Measurements from ENCODE around the gene TMPRSS5.

Gene TMPRSS5

GRCh38 chr11:113705871-113706655 is at the start of gene TMPRSS5:
Gene TMPRSS5, minus strand, starts transcription at chr11:113706308. Its CDS starts 84 bp downstream, at chr11:113706224.
- no peak within 1 kb of the TSS for H3K27ac ChIP-seq (ENCODE audit: low read length)
- H3K4me1 ChIP-seq (ENCODE audit: control insufficient read depth, low read depth, low read length) = peaks cover 10% of the 10 kb centered on the region
- H3K4me3 ChIP-seq (ENCODE audit: low read length) = no peak within 1 kb of the TSS
- H3K9ac ChIP-seq (ENCODE audit: low read length) = no peak within 1 kb of the TSS
- no peaks in the 10 kb centered on the region for H3K9me3 ChIP-seq (ENCODE audit: control insufficient read depth, low read depth, low read length)
- H3K27me3 ChIP-seq (ENCODE audit: control insufficient read depth, insufficient read depth, low read length) = no peaks in the 10 kb centered on the region
- no peaks in the 10 kb centered on the region for H3K36me3 ChIP-seq (ENCODE audit: control insufficient read depth, low read depth, low read length)

GRCh38 chr11:113752932-113753331 is 46.8 kb upstream of the TMPRSS5 start:
- Histone ChIP-seq H3K27me3 (ENCODE audit: control insufficient read depth, insufficient read depth, low read length) (no peaks in the 10 kb centered on the region), H3K27ac (ENCODE audit: low read length) (no peak overlapping the region), H3K9me3 (ENCODE audit: control insufficient read depth, low read depth, low read length) (no peaks in the 10 kb centered on the region), H3K9ac (ENCODE audit: low read length) (no peak overlapping the region), H3K4me3 (ENCODE audit: low read length) (no peak overlapping the region), H3K4me1 (ENCODE audit: control insufficient read depth, low read depth, low read length) (no peaks in the 10 kb centered on the region), H3K36me3 (ENCODE audit: control insufficient read depth, low read depth, low read length) (peaks cover 34% of the 10 kb centered on the region)

GRCh38 chr11:113736323-113736722 is 30.2 kb upstream of the TMPRSS5 start:
- Histone ChIP-seq H3K9me3 (ENCODE audit: control insufficient read depth, low read depth, low read length) (no peaks in the 10 kb centered on the region), H3K36me3 (ENCODE audit: control insufficient read depth, low read depth, low read length) (peaks cover 62% of the 10 kb centered on the region), H3K9ac (ENCODE audit: low read length) (no peak overlapping the region), H3K4me3 (ENCODE audit: low read length) (no peak overlapping the region), H3K27me3 (ENCODE audit: control insufficient read depth, insufficient read depth, low read length) (no peaks in the 10 kb centered on the region), H3K27ac (ENCODE audit: low read length) (no peak overlapping the region), H3K4me1 (ENCODE audit: control insufficient read depth, low read depth, low read length) (no peaks in the 10 kb centered on the region)

- Histone ChIP-seq H3K4me3 (ENCODE audit: low read length) (no peak overlapping the region), H3K27me3 (ENCODE audit: control insufficient read depth, insufficient read depth, low read length) (no peaks in the 10 kb centered on the region)
These were observed 26.0 kb upstream of the TMPRSS5 start for GRCh38 chr11:113732092-113732491.

GRCh38 chr11:113730887-113731726 is 25.0 kb upstream of the TMPRSS5 start:
- H3K4me3 ChIP-seq (ENCODE audit: low read length) = no peak overlapping the region
- H3K36me3 ChIP-seq (ENCODE audit: control insufficient read depth, low read depth, low read length) = peaks cover 21% of the 10 kb centered on the region
- H3K9me3 ChIP-seq (ENCODE audit: control insufficient read depth, low read depth, low read length) = no peaks in the 10 kb centered on the region
- no peak overlapping the region for H3K27ac ChIP-seq (ENCODE audit: low read length)
- no peaks in the 10 kb centered on the region for H3K4me1 ChIP-seq (ENCODE audit: control insufficient read depth, low read depth, low read length)
- no peak overlapping the region for H3K9ac ChIP-seq (ENCODE audit: low read length)
- H3K27me3 ChIP-seq (ENCODE audit: control insufficient read depth, insufficient read depth, low read length) = no peaks in the 10 kb centered on the region

More at GRCh38 chr11:113732092-113732491, 26.0 kb upstream of the TMPRSS5 start:
- Histone ChIP-seq H3K27ac (ENCODE audit: low read length) (no peak overlapping the region), H3K9ac (ENCODE audit: low read length) (no peak overlapping the region), H3K36me3 (ENCODE audit: control insufficient read depth, low read depth, low read length) (peaks cover 31% of the 10 kb centered on the region), H3K9me3 (ENCODE audit: control insufficient read depth, low read depth, low read length) (no peaks in the 10 kb centered on the region), H3K4me1 (ENCODE audit: control insufficient read depth, low read depth, low read length) (no peaks in the 10 kb centered on the region)

- Histone ChIP-seq H3K27me3 (ENCODE audit: control insufficient read depth, insufficient read depth, low read length) (no peaks in the 10 kb centered on the region), H3K4me1 (ENCODE audit: control insufficient read depth, low read depth, low read length) (no peaks in the 10 kb centered on the region), H3K9ac (ENCODE audit: low read length) (no peak overlapping the region), H3K27ac (ENCODE audit: low read length) (no peak overlapping the region), H3K36me3 (ENCODE audit: control insufficient read depth, low read depth, low read length) (peaks cover 13% of the 10 kb centered on the region), H3K9me3 (ENCODE audit: control insufficient read depth, low read depth, low read length) (no peaks in the 10 kb centered on the region), H3K4me3 (ENCODE audit: low read length) (no peak overlapping the region)
These were observed 23.3 kb upstream of the TMPRSS5 start for GRCh38 chr11:113729456-113729855.

- Histone ChIP-seq H3K9me3 (ENCODE audit: control insufficient read depth, low read depth, low read length) (no peaks in the 10 kb centered on the region), H3K4me3 (ENCODE audit: low read length) (no peak overlapping the region), H3K9ac (ENCODE audit: low read length) (no peak overlapping the region), H3K36me3 (ENCODE audit: control insufficient read depth, low read depth, low read length) (peaks cover 7% of the 10 kb centered on the region), H3K27me3 (ENCODE audit: control insufficient read depth, insufficient read depth, low read length) (no peaks in the 10 kb centered on the region), H3K4me1 (ENCODE audit: control insufficient read depth, low read depth, low read length) (no peaks in the 10 kb centered on the region), H3K27ac (ENCODE audit: low read length) (no peak overlapping the region)
These were observed 22.7 kb upstream of the TMPRSS5 start for GRCh38 chr11:113728814-113729213.

GRCh38 chr11:113725913-113726312 is 19.8 kb upstream of the TMPRSS5 start:
- H3K27ac ChIP-seq (ENCODE audit: low read length) = no peak overlapping the region
- no peaks in the 10 kb centered on the region for H3K36me3 ChIP-seq (ENCODE audit: control insufficient read depth, low read depth, low read length)
- no peaks in the 10 kb centered on the region for H3K27me3 ChIP-seq (ENCODE audit: control insufficient read depth, insufficient read depth, low read length)
- H3K9me3 ChIP-seq (ENCODE audit: control insufficient read depth, low read depth, low read length) = no peaks in the 10 kb centered on the region
- no peak overlapping the region for H3K4me3 ChIP-seq (ENCODE audit: low read length)
- no peaks in the 10 kb centered on the region for H3K4me1 ChIP-seq (ENCODE audit: control insufficient read depth, low read depth, low read length)
- H3K9ac ChIP-seq (ENCODE audit: low read length) = no peak overlapping the region

GRCh38 chr11:113725407-113725806 is 19.3 kb upstream of the TMPRSS5 start:
- Histone ChIP-seq H3K4me1 (ENCODE audit: control insufficient read depth, low read depth, low read length) (no peaks in the 10 kb centered on the region), H3K4me3 (ENCODE audit: low read length) (no peak overlapping the region), H3K27me3 (ENCODE audit: control insufficient read depth, insufficient read depth, low read length) (no peaks in the 10 kb centered on the region), H3K27ac (ENCODE audit: low read length) (no peak overlapping the region), H3K9ac (ENCODE audit: low read length) (no peak overlapping the region), H3K9me3 (ENCODE audit: control insufficient read depth, low read depth, low read length) (no peaks in the 10 kb centered on the region), H3K36me3 (ENCODE audit: control insufficient read depth, low read depth, low read length) (no peaks in the 10 kb centered on the region)

GRCh38 chr11:113724778-113725177 is 18.7 kb upstream of the TMPRSS5 start:
- Histone ChIP-seq H3K4me3 (ENCODE audit: low read length) (no peak overlapping the region), H3K36me3 (ENCODE audit: control insufficient read depth, low read depth, low read length) (no peaks in the 10 kb centered on the region), H3K27ac (ENCODE audit: low read length) (no peak overlapping the region), H3K27me3 (ENCODE audit: control insufficient read depth, insufficient read depth, low read length) (no peaks in the 10 kb centered on the region), H3K9ac (ENCODE audit: low read length) (no peak overlapping the region), H3K4me1 (ENCODE audit: control insufficient read depth, low read depth, low read length) (no peaks in the 10 kb centered on the region), H3K9me3 (ENCODE audit: control insufficient read depth, low read depth, low read length) (no peaks in the 10 kb centered on the region)

- Histone ChIP-seq H3K9me3 (ENCODE audit: control insufficient read depth, low read depth, low read length) (no peaks in the 10 kb centered on the region), H3K4me3 (ENCODE audit: low read length) (no peak overlapping the region), H3K9ac (ENCODE audit: low read length) (no peak overlapping the region), H3K36me3 (ENCODE audit: control insufficient read depth, low read depth, low read length) (no peaks in the 10 kb centered on the region), H3K27ac (ENCODE audit: low read length) (no peak overlapping the region), H3K4me1 (ENCODE audit: control insufficient read depth, low read depth, low read length) (no peaks in the 10 kb centered on the region), H3K27me3 (ENCODE audit: control insufficient read depth, insufficient read depth, low read length) (no peaks in the 10 kb centered on the region)
These were observed 17.7 kb upstream of the TMPRSS5 start for GRCh38 chr11:113723787-113724186.

Data from iPS-18a (cell line).